HepG2 (cell line): ENCODE data around the gene TMEM63B. TPM values are rescaled to one million over a fixed set of nuclear protein-coding genes. Genes with fewer than 3 reads are reported as not detected.

ENCODE experiments used
- ERF ChIP-seq: IDR thresholded peaks from 2 replicates; pipeline ENCODE4 v1.6.1; 2018; ENCODE audit warnings: missing biosample characterization, missing genetic modification reagents
- GTF3A ChIP-seq: sonication (generic); formaldehyde crosslinking; conservative IDR thresholded peaks from 2 replicates; pipeline ENCODE4 v1.4.0; 2020; ENCODE audit warnings: mild to moderate bottlenecking, missing genetic modification reagents
- MAFF ChIP-seq: IDR thresholded peaks from 2 replicates; pipeline ENCODE4 v1.6.1; 2011; ENCODE audit warnings: low read depth, low read length, improper control_type of control experiment
- MAFK ChIP-seq, 2 experiments: IDR thresholded peaks in 1 of 2; conservative IDR thresholded peaks in 1 of 2; 2 replicates each; pipeline ENCODE4 v1.6.1; 2011; ENCODE audit warnings: improper control_type of control experiment in 2 of 2, low read length in 2 of 2
- MED13 ChIP-seq: sonication (generic); formaldehyde crosslinking; IDR thresholded peaks from 2 replicates; pipeline ENCODE4 v1.5.0; 2020; ENCODE audit warnings: missing genetic modification reagents
- MED8 ChIP-seq: sonication (generic); formaldehyde crosslinking; IDR thresholded peaks from 2 replicates; pipeline ENCODE4 v1.8.1; 2023; ENCODE audit warnings: mild to moderate bottlenecking, missing genetic modification reagents; ENCODE audit not compliant: insufficient replicate concordance
- NBN ChIP-seq: fragments of 450-650 bp; conservative IDR thresholded peaks from 2 replicates; pipeline ENCODE4 v1.6.1; 2017
- SMAD9 ChIP-seq: sonication (generic); formaldehyde crosslinking; IDR thresholded peaks from 2 replicates; pipeline ENCODE4 v1.5.1; 2020; ENCODE audit warnings: mild to moderate bottlenecking, missing genetic modification reagents
- SNAPC4 ChIP-seq: sonication (generic); formaldehyde crosslinking; IDR thresholded peaks from 2 replicates; pipeline ENCODE4 v1.4.0; 2020; ENCODE audit warnings: mild to moderate bottlenecking, missing genetic modification reagents
- TERF1 ChIP-seq: sonication (generic); formaldehyde crosslinking; IDR thresholded peaks from 2 replicates; pipeline ENCODE4 v1.8.0; 2022; ENCODE audit warnings: mild to moderate bottlenecking, missing genetic modification reagents, moderate library complexity
- THAP9 ChIP-seq: sonication (generic); formaldehyde crosslinking; IDR thresholded peaks from 2 replicates; pipeline ENCODE4; 2020; ENCODE audit warnings: missing genetic modification reagents, mild to moderate bottlenecking, borderline replicate concordance
- ZFP37 ChIP-seq: sonication (generic); formaldehyde crosslinking; IDR thresholded peaks from 2 replicates; pipeline ENCODE4 v1.4.0; 2020; ENCODE audit warnings: missing genetic modification reagents, borderline replicate concordance
- ZKSCAN1 ChIP-seq: fragments of 150-350 bp; IDR thresholded peaks from 2 replicates; pipeline ENCODE4 v1.6.1; 2014; ENCODE audit warnings: low read length
- ZKSCAN5 ChIP-seq: sonication (generic); formaldehyde crosslinking; IDR thresholded peaks from 2 replicates; pipeline ENCODE4 v1.5.1; 2020; ENCODE audit warnings: mild to moderate bottlenecking, missing genetic modification reagents
- ZNF275 ChIP-seq: sonication (generic); formaldehyde crosslinking; IDR thresholded peaks from 2 replicates; pipeline ENCODE4 v1.8.0; 2022; ENCODE audit warnings: missing genetic modification reagents, mild to moderate bottlenecking, inconsistent platforms, borderline replicate concordance
- ZNF549 ChIP-seq: sonication (generic); formaldehyde crosslinking; IDR thresholded peaks from 2 replicates; pipeline ENCODE4 v1.5.0; 2020; ENCODE audit warnings: missing genetic modification reagents
- ZNF570 ChIP-seq: sonication (generic); formaldehyde crosslinking; IDR thresholded peaks from 2 replicates; pipeline ENCODE4 v1.4.0; 2020; ENCODE audit warnings: mild to moderate bottlenecking, missing genetic modification reagents, borderline replicate concordance
- ZNF7 ChIP-seq: IDR thresholded peaks from 2 replicates; pipeline ENCODE4 v1.6.1; 2016; ENCODE audit warnings: missing biosample characterization, missing genetic modification reagents
- ZNF749 ChIP-seq: sonication (generic); formaldehyde crosslinking; IDR thresholded peaks from 2 replicates; pipeline ENCODE4 v1.8.0; 2022; ENCODE audit warnings: mild to moderate bottlenecking, missing genetic modification reagents, moderate library complexity, borderline replicate concordance
- polyA plus RNA-seq, 8 experiments: library from polyadenylated mRNA; depleted of rRNA in 3 of 8; stranded (reverse) in 7 of 8; unstranded in 1 of 8; fragments of >200 nt; fragmentation: Illumina TruSeq in 4 of 8; extraction: Trizol in 4 of 8; gene quantifications; 2 replicates each; pipeline versions ENCODE4 v1.2.1 to v1.2.3, GENCODE V29; 2011 to 2016; ENCODE audit warnings: low read depth in 4 of 8, missing spikeins in 1 of 8, mixed read lengths in 1 of 8; ENCODE audit not compliant: insufficient read depth in 1 of 8
- total RNA-seq, 5 experiments: library from RNA; depleted of rRNA; stranded (reverse); fragments of >200 nt; fragmentation: Illumina TruSeq; extraction: Trizol; gene quantifications; 2 replicates each; pipeline ENCODE4 v1.2.3, GENCODE V29; 2016; ENCODE audit warnings: low read depth in 1 of 5

TMEM63B gene
- total and polyA plus RNA-seq, 2 of the 13 experiments (the other 11 are each of a cell fraction or from before 2014, with no cell fraction given): 27.4 to 75.8 TPM

GRCh38 chr6:44128020-44128917 lies 915 bp downstream of the TMEM63B start (continued):
- TF ChIP-seq ZNF549 (CRISPR knock-in tag): no peak
- TF ChIP-seq ZNF749 (CRISPR knock-in tag): no peak
- TF ChIP-seq SNAPC4: no peak
- no peak for TF ChIP-seq TERF1 (CRISPR knock-in tag)
- TF ChIP-seq ZKSCAN5 (CRISPR knock-in tag): no peak
- 0 out of 2 replicates have a peak, but pooled peaks have one; percentile 18 for TF ChIP-seq ZNF275
- peak; percentile 41 for TF ChIP-seq MED8 (CRISPR knock-in tag)
- no peak for TF ChIP-seq SMAD9 (CRISPR knock-in tag)
- no peak for TF ChIP-seq NBN
- no peak for TF ChIP-seq ERF (CRISPR knock-in tag)
- no peak for TF ChIP-seq GTF3A (CRISPR knock-in tag)
- TF ChIP-seq ZNF570 (CRISPR knock-in tag): no peak
- TF ChIP-seq MED13 (CRISPR knock-in tag): 0 out of 2 replicates have a peak, but pooled peaks have one; percentile 36
- TF ChIP-seq MAFK (conservative IDR thresholded peaks at IDR 0.05 in 1 of 2, IDR thresholded peaks at IDR 0.05 in 1 of 2; ENCODE audit: low read length in 2 of 2): no peak
- no peak for TF ChIP-seq ZNF7 (CRISPR knock-in tag)
- TF ChIP-seq ZKSCAN1: no peak
- 0 out of 2 replicates have a peak, but pooled peaks have one; percentile 19 for TF ChIP-seq ZFP37 (CRISPR knock-in tag)
- peak; percentile 53; the same call in 1 of the 2 replicates for TF ChIP-seq THAP9
- no peak for TF ChIP-seq MAFF
